H4 (cell line): ENCODE data around the gene OR9Q1. TPM values are rescaled to one million over a fixed set of nuclear protein-coding genes. Genes with fewer than 3 reads are reported as not detected.

Experiments
- DNase-seq: peaks from one replicate; pipeline ENCODE4 v3.0.0-alpha.2; 2015; ENCODE audit warnings: low spot score
- total RNA-seq: library from RNA; depleted of rRNA; stranded (reverse); fragments of >200 nt; shearing (Covaris generic); gene quantifications from 2 replicates; pipeline ENCODE4 v1.2.3, GENCODE V29; 2014

The OR9Q1 gene
- total RNA-seq, 1 experiment from 2014 or later, result not detected

DNA sequence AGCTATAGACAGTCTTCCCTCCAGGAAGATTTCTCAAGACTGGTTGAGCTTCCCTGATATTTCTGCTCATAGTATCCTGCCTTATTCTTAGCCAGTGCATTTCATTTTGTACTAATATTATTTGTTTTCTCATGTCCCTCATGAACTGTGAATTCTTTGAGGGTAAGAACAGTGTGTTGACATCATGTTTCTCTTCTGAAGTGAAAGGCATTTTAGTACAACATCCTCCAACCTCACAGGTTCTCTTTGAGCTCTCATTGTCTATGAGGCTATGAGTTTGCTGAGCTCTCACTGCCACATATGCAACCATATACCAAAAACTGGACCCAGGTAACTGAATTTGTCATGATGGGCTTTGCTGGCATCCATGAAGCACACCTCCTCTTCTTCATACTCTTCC lies 7.0 kb downstream of the OR9Q1 start, which contains the start of gene OR6Q1:
Gene OR6Q1 (plus strand): TSS at position 301 of the 400 bp plus-strand sequence. CDS start 0 bp downstream, at position 301.
- DNase-seq, result no peak

DNA sequence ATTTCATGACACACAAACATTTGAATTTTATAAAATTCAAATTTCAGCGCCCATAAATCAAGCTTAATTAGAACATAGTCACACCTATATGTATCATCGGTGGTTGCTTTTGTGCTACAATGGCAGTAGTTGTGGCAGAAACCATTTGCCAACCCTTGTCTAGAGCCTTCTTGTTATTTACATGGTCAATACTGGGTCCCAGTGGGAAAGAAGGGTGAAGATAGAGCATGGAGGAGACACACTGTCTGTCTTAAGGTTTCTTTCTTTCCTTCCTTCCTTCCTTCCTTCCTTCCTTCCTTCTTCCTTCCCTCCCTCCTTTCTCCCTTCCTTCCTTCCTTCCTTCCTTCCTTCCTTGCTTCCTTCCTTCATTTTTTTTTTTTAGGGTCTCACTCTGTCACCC lies 10.8 kb downstream of the OR9Q1 start:
- no peak for DNase-seq

DNA sequence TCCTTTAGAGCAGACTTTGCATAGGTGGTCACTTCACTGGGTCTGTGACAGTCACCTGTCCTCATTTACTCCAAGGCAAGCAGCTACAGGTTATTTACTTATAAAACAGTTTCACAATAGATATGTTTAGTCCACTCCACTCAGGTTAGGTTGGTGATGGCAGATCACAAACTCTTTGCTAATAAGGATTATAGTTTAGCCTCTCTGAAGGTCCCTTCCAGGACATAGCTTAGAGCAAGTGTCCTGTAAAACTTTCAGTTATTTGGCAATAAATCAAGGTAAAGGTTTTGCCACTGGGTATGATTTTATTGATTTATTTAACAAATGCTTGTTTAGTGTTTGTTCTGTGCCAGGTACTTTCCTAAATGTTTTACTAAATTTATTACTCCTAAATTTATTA lies 15.9 kb downstream of the OR9Q1 start:
- DNase-seq, result no peak

DNA sequence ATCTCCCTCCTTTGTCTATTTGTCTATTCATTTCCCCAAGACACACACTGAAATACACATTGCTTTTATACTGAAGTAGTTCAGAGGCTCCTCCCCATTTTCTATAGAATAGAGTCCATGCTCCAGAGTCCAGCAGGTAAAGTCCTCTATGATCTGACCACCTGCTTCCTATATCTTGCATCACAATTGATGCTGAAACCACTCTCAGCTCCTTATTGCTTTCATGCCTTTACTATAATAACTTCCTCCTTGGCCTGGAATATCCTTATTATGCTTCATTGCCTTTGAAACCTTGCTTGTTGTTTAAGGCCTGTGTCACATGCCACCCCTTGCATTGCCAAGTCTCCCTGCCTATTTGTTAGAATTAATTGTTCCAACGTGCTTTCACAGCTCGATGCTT lies 19.7 kb downstream of the OR9Q1 start:
- DNase-seq, result no peak

DNA sequence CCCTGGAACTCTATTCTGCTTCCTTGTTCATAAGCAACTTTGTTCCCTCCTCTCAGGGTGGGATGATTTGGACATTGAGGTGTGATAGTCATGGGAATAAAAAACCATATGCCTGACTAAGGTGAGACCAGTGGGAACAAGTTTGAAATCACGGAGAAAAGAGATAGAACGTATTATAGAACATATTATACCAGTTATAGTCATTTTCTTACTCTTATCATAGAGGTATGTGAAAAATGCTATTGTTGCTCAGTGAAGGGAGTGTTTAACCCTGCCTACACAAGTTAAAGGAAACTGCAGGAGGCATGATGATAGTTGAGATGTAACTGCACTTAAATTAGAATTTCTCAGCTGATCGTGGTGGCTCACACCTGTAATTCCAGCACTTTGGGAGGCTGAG lies 22.6 kb downstream of the OR9Q1 start:
- DNase-seq, result no peak

DNA sequence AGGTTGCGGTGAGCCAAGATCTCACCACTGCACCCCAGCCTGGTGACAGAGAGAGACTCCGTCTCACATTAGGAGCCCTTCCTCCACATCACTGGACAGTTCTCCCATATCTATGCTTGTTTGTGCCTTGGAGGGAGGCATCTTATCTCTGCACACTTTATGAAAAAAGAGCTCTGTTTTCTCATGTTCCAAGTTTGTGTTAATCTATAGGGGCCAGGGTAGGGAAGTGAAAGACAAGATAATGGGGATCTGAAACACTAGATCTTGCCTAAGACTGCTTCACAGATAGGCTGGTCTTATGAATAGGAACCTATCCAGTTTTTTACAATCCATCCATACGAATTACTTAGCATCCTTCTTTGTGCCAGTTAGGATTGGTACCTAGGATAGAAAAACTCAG lies 24.1 kb downstream of the OR9Q1 start:
- DNase-seq, result no peak

DNA sequence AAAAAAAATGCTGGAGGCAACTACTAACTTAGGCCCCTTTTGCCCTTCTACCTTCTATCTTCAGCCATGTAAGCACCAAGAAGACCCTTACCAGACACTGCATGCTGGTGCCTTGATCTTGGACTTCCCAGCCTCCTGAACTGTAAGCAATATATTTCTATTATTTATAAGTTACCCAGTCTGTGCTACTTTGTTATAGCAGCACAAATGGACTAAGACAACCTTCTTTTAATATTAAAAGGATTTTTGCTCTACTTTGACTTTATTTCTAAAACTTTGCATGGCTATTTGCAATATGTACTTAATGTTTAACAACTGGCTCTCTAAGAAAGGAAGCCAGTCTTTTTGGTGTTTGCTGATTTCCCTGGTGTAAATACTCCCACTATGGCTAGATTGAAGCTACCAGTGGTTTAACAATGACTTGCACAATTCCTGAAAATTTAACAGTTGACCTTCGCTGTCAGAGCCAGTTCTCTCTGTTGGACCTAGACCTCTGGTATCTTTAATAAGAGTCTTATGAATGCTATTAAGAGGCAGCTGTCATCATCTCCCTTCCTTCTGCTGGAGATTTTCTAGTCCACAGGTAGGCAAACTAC lies 32.2 kb downstream of the OR9Q1 start:
- no peak for DNase-seq

DNA sequence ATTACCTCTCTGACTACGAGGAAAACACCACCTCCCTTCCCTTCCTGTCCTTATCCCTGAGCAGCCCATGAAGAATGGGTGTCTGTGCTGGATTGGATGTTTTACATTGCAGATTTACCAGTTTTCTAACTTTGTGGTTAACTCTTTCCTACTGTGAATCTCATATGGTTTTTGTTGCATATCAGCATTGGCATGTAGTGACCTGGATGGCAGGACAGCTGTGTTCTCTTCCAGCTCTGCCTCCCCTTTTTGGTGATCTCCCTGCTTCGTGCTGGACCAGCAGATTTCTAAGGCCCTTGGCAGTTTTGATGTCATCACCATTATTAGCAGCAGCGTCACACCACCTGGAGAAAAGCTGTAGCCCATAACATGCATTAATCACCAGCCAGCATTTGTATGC lies 33.8 kb downstream of the OR9Q1 start:
- no peak for DNase-seq

DNA sequence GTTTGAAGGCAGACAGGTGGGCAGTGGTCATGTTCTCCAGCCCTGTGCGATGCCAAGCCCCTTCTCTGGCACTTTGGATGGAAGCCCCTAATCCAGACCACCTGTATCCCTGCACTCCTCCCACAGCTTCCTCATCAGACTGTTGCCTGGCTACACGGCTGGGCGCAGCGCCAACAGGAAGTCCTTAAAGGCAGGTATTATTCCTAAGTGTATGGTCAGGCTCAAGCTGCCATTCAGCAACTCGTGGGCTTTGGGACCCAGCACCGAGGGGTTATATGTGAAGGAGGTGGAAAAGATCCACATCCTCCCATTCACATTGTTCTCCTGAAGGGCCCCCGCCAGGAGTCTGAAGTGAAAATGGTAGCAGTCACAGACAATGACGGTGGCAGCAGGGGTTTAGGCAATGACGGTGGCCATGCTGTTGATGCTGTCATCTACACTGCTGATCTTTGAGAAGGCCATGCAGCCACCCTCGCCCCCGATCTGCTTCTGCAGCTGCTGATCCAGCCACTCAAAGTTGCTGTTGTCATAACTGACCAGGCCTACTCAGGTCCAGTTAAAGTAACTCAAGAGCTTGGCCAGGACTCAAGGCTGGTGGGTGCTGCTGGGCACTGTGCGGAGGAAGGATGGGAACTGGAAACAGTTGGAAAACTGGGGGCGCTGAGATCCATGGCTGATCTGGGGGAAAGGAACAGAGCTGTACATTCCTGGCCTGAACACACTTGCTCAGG lies 34.8 kb downstream of the OR9Q1 start:
- no peak for DNase-seq

DNA sequence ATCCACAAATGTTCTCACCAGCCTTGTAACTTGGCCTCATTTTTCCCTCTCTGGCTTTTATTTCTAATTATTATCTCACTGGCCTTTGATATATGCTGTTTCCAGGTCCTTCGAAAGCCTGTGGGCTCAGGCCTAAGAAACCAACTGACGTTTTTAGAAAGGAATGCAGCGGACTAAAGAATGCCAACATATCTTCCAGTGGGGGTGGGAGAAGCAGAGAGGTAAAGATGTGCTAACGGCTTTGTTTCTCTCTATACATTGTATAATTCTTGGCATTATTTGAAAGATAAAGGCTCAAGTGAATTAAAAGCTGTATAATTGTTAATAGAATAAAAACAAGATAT lies 35.3 kb downstream of the OR9Q1 start:
- DNase-seq, result peak; percentile 82

DNA sequence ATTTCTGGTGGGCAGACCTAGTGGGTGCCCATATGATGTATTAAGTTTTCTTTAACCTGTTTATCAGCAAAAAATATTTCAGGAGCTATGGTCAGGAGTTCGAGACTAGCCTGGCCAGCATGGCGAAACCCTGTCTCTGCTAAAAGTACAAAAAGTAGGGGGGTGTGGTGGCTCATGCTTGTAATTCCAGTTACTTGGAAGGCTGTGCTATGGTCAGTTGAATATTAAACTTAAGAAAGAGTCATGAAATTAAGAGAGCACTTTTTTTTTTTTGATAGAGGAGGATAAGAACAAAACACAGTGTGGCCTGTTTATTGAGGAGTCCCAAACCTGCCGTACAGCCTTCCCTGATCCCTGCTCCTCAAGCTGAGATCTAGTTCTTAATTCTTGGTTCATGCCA lies 36.9 kb downstream of the OR9Q1 start:
- no peak for DNase-seq

DNA sequence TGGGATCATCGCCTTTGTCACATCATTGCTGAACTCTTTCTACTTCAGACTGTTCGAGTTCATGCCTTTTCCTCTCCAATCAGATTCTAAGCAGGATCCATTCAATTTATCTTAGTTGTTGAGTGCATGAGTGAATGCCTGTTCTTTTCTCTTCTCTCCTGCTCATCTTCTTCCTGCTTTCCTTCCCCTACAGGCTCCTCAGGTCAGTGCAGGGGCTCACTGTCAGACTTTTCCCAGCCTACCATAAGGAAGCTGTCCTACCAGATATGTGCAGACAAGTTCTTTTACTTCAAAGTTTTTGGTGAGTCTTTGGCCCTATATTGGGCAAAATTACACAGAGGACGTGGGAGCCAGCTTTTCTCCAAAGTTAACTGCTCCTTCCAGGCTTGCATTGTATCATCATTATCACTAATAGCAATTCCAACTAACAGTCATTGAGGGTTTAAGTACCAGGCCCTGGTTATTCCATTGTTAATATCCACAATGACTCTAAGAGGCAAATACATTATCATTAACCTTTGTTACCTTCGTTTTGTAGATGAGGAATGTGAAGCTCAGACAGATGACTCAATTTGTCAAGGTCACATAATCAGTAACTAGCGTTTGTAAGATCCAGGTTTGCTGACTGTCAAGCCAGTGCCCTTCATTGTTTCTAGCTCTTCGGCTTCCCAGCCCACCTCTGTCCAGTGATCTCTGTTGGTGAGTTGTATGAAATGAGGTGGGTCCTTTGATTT lies 37.4 kb downstream of the OR9Q1 start:
- no peak for DNase-seq

DNA sequence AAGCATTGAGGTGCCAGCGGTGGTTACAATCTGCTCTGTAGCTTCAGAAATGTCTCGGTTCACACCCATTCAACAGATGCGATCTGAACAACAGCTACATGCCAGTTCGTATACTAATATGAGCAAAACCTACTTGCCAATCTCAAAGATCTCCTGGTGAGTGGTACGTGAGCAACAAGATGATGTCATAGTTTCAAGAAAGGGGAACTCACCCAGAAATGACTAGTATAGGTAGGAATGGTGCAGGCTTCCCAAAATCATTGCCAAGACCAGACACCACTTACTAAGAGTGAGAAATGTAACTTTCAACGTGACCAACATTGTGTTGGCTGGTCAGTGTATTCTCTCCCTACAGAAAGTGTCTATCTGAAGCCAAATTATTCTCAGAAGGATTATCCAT lies 38.1 kb downstream of the OR9Q1 start:
- no peak for DNase-seq

DNA sequence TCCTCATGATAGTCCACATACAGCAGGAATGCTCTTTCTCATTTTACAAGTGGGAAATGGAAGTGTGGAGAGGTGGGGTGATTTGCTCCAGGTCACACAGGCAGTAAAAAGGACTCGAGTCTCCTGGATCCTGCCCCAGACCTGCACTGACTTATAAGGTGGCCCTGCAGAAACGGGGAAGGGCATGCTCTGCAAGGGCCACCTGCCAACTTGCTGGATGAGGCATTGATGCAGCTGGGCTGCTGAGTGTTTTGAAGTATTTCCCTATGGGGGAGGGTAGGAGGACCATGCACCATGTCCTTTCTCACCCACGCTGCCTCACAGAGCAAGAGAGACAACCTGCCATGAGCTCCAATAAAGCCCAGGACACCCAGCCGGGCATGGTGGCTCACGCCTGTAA lies 44.0 kb downstream of the OR9Q1 start:
- DNase-seq, result no peak

DNA sequence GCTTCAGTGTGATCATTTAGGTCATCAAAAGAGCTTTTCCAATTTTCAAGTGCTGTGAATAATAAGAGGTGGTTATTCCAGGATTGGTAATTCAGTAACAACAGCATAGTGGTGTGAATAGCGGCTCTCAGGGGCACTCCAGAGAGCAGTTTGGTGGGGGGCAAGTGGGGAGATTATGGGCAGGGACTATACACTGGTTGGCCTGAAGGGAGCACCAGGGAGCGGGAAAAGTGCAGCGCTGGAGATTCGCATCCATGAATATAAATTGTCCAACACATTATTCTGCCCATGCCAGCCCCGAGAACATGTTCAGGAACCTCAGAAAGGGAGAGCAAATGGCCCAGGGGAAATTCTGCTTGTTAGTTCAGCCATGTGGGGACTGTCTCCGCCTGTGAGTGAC lies 45.0 kb downstream of the OR9Q1 start:
- no peak for DNase-seq

DNA sequence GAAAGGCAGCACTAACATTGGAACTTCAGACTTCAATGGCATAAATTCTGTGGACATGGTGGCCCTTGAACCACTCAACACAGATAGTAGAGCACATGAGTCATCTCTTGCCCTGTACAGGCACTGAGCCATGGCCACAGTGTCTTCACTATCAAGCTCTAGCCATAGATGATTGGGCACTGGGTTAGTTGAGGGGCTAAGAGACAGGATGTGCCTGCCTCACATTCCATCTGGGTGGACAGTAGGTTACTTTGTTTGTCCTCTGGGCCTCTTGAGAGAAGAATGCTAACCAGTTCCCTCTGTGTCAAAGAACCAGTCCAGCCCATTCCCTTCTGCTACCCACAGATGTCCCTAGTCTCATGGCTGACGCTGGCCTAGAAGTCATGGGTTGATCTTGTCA lies 46.9 kb downstream of the OR9Q1 start:
- DNase-seq, result no peak

DNA sequence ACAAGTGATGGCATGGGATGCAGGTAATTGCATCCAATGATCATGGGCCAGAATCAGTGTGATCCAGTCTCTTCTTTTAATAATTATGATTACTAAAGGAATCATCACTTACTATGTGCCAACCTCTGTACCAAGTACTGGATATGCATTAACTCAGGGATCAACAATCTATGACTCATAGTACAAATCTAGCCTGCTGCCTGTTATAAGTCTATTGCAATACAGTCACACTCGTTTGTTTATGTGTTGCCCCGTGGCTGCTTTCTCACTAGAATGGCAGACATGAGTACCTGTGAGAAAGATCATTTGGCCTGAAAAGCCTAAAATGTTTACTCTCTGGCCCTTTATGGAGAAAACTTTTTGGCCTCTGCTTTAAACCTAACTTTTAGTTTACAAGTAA lies 52.1 kb downstream of the OR9Q1 start:
- peak; percentile 35 for DNase-seq

DNA sequence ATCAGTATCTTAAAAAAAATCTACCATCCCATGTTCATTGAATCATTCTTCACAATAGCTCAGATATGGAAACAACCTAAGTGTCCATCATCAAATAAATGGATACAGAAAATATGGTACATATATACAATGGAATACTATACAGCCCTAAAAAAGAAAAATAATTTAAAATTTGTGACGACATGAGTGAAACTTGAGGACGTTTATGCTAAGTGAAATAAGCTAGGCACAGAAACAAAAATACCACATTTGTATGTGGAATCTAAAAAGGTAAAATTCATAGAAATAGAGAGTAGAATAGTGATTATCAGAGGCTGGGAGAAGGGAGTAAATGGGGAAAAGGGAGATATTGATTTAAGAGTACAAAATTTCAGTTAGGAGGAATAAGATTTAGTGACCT lies 62.8 kb downstream of the OR9Q1 start:
- DNase-seq, result no peak

DNA sequence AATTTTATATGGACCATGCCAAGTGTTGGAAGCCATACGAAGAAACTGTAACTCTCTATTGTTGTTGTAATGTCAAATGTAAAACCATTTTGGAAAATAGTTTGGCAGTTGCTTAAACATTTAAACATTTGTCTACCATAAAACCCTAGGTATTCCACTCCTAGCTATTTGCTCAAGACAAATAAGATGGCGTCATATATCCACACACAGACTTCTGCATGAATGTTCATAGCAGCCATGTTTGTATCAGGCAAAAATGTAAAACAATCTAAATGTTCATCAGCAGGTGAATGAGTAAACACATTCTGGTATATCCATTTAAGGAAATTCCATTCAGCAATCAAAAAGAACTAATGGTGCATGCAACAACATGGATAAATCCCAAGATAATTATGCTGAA lies 73.8 kb downstream of the OR9Q1 start:
- DNase-seq, result no peak

DNA sequence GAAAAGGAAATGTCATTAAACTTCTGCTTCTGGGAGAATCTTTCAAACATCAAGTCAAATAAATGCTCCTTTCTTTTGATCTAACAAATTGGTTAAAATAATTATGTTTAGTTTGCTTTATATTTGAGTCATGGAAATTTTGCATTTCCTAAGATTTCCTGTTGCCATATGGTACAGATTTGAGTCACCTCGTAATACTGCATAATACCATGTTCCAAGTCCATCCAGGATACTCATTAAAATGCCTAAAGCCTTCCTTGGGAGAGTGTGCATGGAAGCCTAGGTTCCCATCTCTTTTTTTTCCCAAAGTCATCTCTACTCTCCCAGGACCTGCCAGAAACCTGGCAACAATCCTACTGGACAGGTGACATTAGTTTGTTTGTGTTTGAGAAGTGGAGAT lies 97.4 kb downstream of the OR9Q1 start:
- DNase-seq, result no peak

DNA sequence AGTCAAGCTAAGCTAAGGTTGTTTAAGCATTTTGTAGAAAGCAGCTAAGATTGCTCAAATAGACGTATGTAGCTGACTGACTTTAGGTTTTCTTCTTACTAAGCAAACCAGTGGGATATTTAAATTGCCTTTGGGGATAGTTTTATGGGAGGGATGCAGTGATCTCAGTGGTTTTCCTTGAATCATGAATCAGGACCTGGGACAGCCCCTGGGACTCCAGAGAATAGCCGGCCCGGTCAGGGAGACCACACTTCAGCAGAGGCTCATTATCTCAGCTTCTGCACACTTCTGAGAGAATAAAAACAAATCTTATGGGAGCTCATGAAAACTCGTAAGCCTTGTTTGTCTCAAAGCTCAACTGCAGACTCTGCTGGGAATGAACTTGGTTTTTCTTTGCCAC lies 101.8 kb downstream of the OR9Q1 start, which contains the start of gene OR9I1:
Gene OR9I1 (minus strand): TSS at position 62 of the 400 bp plus-strand sequence. CDS start 6,086 bp downstream, outside the sequence.
- no peak for DNase-seq

DNA sequence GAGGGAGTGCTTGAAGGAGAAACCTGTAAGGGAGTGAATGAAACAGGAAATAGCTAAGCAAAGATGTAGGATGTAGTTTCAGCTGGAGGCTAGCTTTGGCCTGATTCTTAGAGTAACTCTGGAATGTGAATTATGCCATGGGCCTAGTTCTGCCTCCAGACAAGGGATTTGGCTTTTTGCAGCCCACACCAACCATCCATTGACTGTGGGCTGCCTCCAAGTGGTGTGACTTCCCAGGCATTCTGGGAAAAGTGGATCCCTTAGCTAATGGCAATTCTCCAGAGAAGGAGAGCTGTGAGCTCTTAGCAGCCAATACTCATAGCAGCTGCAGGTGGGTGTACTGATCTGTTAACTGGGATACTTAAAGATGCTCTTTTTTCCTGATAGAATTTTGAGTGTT lies 103.7 kb downstream of the OR9Q1 start:
- DNase-seq, result no peak
